NOMO-1 treated with DMSO at 0.1 percent for 48 hours (cell line): Measurements from ENCODE around the gene SNX13.
"Not testable (repeated sequence)": the region's sequence is repeated elsewhere in the genome, so short reads cannot be mapped to it uniquely, and the experiment has no call there.

Experiments used
- DNase-seq: peaks from one replicate; lab custom pipeline; 2025; ENCODE audit not compliant: unreplicated experiment; lab: John Stamatoyannopoulos, UW

Gene SNX13

DNA sequence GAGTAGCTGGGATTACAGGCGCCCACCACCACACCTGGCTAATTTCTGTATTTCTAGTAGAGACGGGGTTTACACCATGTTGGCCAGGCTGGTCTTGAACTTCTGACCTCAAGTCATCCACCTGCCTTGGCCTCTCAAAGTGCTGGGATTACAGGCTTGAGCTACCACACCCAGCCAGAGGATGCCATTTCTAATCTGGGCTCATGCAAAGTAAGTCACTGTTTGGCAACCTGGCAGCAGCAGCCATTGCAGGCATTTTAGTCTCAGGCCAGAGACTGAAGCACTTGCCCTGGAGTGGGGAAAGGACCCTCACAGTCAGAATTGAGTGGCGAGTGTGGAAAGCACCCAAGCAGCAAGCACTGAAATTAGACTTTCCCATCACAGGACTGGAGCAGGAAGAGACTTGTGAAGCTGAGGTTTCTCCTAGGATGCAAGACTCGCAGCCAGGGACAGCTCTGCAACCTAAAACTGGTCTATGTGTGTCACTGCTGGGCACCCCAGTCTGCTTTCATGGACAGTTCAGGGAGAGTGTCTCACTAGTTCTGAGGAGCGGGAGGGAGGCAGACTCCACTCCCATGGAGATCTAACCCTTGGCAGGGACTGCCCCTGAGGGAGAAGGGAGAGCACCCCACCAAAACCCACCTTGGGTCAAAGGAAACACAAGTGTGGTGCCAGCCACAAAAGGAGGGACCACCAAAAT lies 27.6 kb downstream of the SNX13 start:
- DNase-seq = no peak

DNA sequence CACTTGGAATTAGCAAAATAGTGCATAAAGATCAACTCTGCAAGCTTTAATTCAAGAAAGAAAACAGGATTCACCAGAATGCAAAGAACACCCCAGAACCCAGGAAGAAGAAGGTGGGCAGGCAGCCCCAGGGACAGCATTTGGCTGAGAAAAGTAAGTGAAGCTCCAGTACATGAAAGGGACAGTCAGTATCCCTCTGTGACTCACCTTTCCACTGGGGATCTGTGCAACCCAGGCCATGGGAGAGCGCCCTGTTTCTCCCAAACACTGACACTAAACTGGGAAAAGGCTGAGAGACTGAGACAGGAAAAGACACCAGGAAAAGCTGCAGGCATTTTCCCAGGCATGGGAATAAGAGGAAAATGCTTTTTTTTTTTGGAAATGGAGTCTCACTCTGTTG lies 28.2 kb downstream of the SNX13 start:
- no peak for DNase-seq

DNA sequence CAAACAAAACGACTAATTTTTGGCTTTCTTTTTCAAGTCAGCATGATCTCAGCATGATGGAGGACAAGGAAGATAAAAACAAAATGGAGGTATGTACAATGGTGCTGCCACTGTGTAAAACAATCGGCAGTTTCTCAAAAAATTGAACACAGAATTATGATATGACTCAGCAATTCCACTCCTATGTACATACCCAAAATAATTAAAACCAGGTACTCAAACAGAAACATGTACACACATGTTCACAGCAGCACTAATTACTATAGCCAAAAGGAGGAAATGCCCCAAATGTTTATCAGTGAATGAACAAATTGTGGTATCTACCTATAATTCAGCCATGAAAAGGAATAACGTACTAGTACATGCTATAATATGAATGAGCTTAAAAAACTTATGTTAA lies 29.9 kb downstream of the SNX13 start:
- DNase-seq = no peak

DNA sequence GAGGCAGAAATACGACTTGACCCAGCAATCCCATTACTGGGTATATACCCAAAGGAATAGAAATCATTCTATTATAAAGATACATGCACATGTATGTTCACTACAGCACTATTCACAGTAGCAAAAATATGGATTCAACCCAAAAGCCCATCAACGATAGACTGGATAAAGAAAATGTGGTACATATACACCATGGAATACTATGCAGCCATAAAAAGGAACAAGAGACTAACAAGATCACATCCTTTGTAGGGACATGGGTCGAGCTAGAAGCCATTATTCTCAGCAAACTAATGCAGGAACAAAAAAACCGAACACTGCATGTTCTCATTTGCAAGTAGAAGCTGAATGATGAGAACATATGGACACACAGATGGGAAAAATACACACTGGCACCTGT lies 31.0 kb downstream of the SNX13 start:
- not testable (repeated sequence) for DNase-seq

GRCh38 chr7:17907014-17907413 lies 33.3 kb downstream of the SNX13 start:
- DNase-seq = no peak

- DNase-seq = no peak
Measured at GRCh38 chr7:17903337-17903736, 37.0 kb downstream of the SNX13 start.

DNA sequence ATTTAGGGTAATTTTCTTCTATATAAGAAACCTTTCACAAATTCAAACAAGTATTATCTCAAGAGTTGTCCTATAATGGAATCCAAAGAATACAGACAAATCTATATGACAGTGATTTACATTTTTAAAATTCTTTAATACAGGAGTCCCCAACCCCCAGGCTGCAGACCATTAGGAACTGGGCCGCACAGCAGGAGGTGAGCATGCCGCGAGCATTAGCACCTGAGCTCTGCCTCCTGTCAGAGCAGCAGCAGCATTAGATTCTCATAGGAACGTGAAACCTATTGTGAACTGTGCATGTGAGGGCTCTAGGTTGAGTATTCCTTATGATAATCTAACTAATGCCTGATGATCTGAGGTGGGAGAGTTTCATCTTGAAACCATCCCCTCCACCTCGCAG lies 37.7 kb downstream of the SNX13 start:
- DNase-seq = no peak

DNA sequence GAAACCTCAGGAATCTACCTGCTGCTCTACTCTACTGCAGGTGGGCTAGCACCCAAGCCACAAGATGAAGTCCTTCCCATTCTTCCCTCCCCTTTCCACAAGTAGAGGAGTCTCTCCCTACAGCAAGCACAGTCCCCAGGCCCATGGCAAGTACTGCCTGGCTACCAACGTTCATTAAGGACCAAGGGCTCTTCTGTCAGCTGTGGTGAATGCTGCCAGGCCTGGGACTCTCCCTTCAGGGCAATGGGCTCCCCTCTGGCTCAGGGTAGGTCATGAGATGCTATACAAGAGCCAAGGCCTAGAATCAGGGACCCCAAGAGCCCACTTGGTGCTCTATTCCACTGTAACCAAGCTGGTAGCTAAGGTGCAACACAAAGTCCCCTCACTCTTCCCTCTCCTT lies 39.8 kb downstream of the SNX13 start:
- no peak for DNase-seq

DNA sequence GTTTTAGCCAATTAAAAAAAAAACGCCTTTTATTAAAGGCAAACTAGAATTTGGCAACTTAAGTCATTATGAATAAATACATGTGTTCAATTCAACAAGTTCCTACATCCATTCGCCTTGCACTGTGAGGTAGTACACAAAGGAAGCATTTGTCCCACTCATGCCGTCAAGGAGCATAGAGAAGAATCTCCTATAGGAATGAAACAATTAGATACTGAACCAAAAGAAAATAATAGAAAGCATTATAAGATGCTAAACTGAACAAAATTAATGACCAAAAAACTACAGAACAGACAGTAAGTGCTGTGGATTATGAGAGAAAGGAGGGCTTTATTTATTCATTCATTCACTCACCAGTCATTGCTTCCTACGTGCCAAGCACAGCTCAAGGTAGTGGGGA lies 42.2 kb downstream of the SNX13 start:
- DNase-seq = no peak

DNA sequence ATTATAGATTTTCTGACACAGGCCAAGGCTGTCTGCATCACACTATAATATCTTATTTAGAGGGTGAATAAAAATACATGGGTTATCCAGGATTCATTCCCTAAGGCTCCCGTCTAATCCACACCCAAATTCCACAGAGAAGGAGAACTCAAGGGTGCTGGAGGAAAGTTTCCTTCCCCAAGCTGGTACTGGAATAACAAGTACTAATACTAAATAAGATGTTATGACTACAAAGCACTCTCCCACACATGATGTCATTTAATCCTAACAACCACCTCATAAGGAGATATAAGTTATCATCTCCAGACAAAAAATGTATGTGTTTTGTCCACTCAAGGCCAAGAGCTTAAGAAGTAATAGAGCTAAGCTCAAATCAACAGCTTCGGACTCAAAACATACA lies 53.0 kb downstream of the SNX13 start:
- no peak for DNase-seq

DNA sequence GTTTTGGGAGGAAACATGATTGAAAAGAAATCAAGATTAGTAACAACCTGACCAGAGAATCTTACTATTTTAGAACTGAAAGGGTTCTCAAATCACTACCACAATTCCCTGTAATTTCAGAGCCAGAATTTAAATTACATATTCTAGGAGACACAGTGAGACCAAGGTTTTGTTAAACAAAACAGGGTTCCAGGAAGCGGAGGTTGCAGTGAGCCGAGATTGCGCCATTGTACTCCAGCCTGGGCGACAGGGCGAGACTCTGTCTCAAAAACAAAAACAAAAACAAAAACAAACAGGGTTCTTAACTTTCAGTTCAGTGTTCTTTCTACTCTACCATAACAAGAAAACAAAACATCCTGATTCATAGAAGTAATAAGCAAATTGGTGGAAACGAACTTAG lies 57.6 kb downstream of the SNX13 start:
- DNase-seq = no peak

- no peak for DNase-seq
Measured at GRCh38 chr7:17879075-17879661, 61.1 kb downstream of the SNX13 start.

GRCh38 chr7:17878627-17879026 lies 61.7 kb downstream of the SNX13 start:
- no peak for DNase-seq

GRCh38 chr7:17871815-17872533 lies 68.3 kb downstream of the SNX13 start:
- DNase-seq = no peak

GRCh38 chr7:17870406-17870805 lies 69.9 kb downstream of the SNX13 start:
- no peak for DNase-seq

- DNase-seq = no peak
Measured at GRCh38 chr7:17863809-17864143, 76.5 kb downstream of the SNX13 start.

DNA sequence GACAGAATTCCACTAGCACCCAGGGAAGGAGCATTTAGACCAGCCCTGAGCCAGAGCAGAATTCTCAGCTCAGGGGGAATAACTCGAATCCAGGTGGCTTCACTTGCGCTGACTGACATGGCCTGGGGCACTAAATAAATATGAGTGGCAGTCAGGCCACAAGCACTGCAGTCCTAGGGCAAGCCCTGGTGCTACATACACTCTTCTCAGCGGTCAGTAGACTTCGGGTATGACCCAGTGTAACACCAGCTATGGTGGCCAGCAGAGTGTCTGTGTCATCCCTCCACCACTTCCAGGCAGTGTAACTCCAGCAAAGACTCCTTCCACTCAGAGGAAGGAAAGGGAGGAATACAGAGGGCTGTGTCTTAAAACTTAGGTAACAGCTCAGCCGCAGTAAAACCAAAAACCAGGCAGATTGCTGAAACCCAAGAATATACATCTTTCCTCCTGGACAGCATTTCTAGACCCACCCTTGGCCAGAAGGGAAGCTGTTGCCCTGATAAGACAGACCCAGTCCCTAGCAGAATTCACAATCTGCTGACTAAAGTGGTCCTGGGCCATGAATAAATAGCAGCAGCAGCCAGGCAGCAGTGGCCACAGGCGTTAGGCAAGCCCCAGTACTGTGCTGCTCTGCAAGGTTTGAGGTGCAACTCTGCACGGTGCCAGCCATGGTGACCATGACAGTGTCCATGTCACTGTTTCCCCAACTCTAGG lies 77.0 kb downstream of the SNX13 start:
- no peak for DNase-seq

- DNase-seq = no peak
Measured at GRCh38 chr7:17856251-17856650, 84.0 kb downstream of the SNX13 start.

- no peak for DNase-seq
Measured at GRCh38 chr7:17855202-17855601, 85.1 kb downstream of the SNX13 start.

DNA sequence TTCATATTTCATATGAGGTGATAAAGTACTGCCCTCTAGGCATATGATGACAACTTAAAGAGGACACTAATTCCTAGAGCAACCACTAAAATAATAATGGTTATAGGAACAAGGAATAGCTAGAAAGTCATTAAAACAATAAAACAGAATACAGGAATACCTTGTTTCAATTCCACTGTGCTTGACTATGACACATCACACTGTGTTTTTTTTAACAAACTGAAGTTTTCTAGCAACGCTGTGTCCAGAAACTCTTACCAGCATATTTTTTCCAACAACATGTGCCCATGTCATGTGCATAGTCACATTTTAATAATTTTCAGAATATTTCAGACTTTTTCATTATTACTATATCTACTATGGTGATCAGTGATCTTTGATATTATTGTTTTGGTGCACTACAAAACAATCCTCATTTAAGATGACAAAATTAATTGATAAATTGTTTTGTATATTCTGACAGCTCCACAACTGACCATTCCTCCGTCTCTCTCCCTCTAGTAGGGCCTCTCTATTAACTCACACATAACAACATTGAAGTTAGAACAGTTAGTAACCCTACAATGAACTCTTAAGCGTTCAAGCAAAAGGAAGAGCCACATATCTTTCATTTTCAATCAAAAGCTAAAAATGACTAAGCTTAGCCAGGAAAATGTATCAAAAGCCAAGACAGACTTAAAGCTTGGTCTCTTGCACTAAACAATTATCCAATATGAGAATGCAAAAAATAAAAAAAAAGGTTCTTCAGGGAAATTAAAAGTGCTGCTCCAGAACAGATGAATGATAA lies 85.8 kb downstream of the SNX13 start:
- DNase-seq = no peak

DNA sequence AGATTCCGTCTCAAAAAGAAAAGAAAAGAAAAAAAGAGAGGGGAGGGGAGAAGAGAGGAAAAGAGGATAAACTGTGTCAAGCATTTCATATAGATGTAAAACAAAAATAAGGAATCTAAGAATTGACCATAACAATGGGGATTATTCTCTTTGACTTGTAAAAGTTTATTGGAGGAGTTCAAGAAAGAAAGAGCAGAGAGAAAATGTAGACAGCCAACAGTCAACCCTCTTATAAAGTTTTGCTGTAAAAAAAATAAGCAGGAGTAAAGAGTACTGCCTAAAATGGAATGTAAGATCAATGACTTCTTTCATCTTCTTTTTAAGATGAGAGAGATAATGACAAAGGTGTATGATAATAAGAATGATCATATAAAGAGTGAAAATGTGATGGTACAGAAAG lies 87.9 kb downstream of the SNX13 start:
- no peak for DNase-seq
